ENCODE measurements around the gene COG7. TPM values are rescaled to one million over a fixed set of nuclear protein-coding genes. Genes with fewer than 3 reads are reported as not detected.

Gene COG7
- total and polyA plus RNA-seq, 2 donors (not counting 3 experiments of a cell fraction or from before 2014, with no cell fraction given), result 24.1 to 42.0 TPM

DNA sequence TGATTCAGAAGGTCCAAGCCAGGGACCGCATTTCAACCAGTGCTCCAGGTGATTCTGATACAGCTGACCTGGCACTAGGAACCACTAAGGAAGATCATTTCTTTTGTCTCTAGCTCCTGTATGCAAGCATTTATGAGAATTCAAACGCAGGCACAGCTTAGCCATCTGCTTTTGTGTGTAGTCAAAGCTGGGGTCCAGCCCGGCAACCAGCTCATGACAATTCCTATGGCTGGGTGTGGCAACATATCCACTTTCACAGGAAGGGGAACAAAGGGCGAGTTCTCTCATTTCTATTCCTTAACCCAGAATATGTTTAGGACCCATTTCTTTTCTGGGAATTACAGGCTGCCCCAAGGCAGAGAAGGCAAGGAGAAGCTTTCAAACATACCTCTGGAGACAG is 27.3 kb upstream of the COG7 start:
- TF ChIP-seq, protein P1, sequence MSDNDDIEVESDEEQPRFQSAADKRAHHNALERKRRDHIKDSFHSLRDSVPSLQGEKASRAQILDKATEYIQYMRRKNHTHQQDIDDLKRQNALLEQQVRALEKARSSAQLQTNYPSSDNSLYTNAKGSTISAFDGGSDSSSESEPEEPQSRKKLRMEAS (IDR thresholded peaks at IDR 0.05; ENCODE audit: insufficient read depth, insufficient read length), result no peak
- TF ChIP-seq POLR2AphosphoS5 (IDR thresholded peaks at IDR 0.05; ENCODE audit: insufficient read depth, low read depth, low read length) (no peak), JUN (IDR thresholded peaks at IDR 0.05; ENCODE audit: borderline replicate concordance, insufficient read depth, insufficient read length, low read depth) (no peak), EZH2 (IDR thresholded peaks at IDR 0.05; ENCODE audit: borderline replicate concordance, low read depth, low read length, severe bottlenecking) (no peak), GATA2 (IDR thresholded peaks at IDR 0.05; ENCODE audit: insufficient read depth, insufficient read length, low read depth, low read length) (no peak), MYC (IDR thresholded peaks at IDR 0.05; ENCODE audit: low read depth, low read length) (no peak), FOS (IDR thresholded peaks at IDR 0.05; ENCODE audit: borderline replicate concordance, insufficient read depth, low read length) (no peak), POLR2A (IDR thresholded peaks at IDR 0.05; ENCODE audit: low read depth, low read length) (no peak)
- TF ChIP-seq, protein P2, sequence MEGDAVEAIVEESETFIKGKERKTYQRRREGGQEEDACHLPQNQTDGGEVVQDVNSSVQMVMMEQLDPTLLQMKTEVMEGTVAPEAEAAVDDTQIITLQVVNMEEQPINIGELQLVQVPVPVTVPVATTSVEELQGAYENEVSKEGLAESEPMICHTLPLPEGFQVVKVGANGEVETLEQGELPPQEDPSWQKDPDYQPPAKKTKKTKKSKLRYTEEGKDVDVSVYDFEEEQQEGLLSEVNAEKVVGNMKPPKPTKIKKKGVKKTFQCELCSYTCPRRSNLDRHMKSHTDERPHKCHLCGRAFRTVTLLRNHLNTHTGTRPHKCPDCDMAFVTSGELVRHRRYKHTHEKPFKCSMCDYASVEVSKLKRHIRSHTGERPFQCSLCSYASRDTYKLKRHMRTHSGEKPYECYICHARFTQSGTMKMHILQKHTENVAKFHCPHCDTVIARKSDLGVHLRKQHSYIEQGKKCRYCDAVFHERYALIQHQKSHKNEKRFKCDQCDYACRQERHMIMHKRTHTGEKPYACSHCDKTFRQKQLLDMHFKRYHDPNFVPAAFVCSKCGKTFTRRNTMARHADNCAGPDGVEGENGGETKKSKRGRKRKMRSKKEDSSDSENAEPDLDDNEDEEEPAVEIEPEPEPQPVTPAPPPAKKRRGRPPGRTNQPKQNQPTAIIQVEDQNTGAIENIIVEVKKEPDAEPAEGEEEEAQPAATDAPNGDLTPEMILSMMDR (IDR thresholded peaks at IDR 0.05; ENCODE audit: extremely low read depth in 1 of 2, insufficient read depth in 1 of 2, low read depth in 1 of 2, low read length in 2 of 2), result no peak
- Histone ChIP-seq H3K4me1 (ENCODE audit: control insufficient read depth, extremely low read depth, insufficient read depth, low read length) (no peaks in the 10 kb centered on the region), H3K4me2 (ENCODE audit: insufficient read depth, low read length) (no peak overlapping the region), H3K9me1 (replicated peaks; ENCODE audit: control insufficient read depth, extremely low read depth, insufficient read depth, low read length) (no peaks in the 10 kb centered on the region), H3K27me3 (ENCODE audit: control insufficient read depth in 2 of 2, insufficient read depth in 2 of 2, low read length in 2 of 2) (no peaks in the 10 kb centered on the region), H2AFZ (ENCODE audit: low read depth, low read length) (no peak overlapping the region), H3K4me3 (replicated peaks in 1 of 3; ENCODE audit: insufficient read depth in 1 of 3, low read depth in 1 of 3, low read length in 3 of 3) (no peak overlapping the region), H3K9ac (replicated peaks; ENCODE audit: extremely low read depth, insufficient read depth, low read length) (no peak overlapping the region), H3K79me2 (ENCODE audit: control insufficient read depth, insufficient read depth, low read length) (no peaks in the 10 kb centered on the region), H3K27ac (ENCODE audit: insufficient read depth, low read depth, low read length) (no peak overlapping the region), H3K9me3 (replicated peaks; ENCODE audit: control insufficient read depth, insufficient read depth, low read length) (no peaks in the 10 kb centered on the region), H4K20me1 (replicated peaks; ENCODE audit: control insufficient read depth, extremely low read depth, insufficient read depth, low read length) (no peaks in the 10 kb centered on the region), H3K36me3 (ENCODE audit: control insufficient read depth in 2 of 2, extremely low read depth in 1 of 2, insufficient read depth in 2 of 2, low read length in 2 of 2) (peaks cover 9 to 42% of the 10 kb centered on the region in 2 experiments)
- dilution Hi-C loops (cut with MboI; ENCODE audit: extremely low pct_ligation_motif_present, low sequenced_read_pairs), result no loop called here
- BruUV-seq (replicated peaks), result no TSS peak
- FAIRE-seq (no peak), DNase-seq (ENCODE audit: low read depth, low spot score) (no peak)
- intact Hi-C loops (cut with micrococcal nuclease), result no loop called here
- POLR2A ChIA-PET, result no interaction called here
- CTCF ChIA-PET, result interaction anchor here (0.6 to 2.1 kb wide), 2 partner anchors 12 to 293 kb away, joined by 3 to 5 read pairs; no protein-coding TSS in a partner anchor
